ENCODE results near the gene DYRK1A.

The DYRK1A gene

DNA sequence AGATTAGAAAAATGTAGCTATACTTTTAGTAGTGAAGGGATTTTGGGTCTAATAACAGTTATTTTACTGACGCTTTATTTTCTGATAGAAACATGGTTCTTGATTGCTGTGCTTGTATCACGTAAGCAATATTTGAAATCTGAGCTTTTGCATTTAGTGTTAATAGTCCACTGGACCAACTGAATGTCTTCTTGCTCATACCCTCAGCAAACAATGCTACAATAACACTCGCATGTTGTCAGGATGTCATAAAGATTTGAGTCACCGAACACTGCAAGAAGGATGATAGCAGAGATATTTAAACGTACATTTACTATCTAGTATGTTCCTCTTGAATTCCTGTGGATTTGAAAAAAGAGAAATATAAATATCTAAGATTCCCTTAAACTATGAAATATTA is 7.5 kb downstream of the DYRK1A start:
- Histone ChIP-seq H3K79me2 (ENCODE audit: insufficient read depth, low read length) (peaks cover 100% of the 10 kb centered on the region), H3K9me2 (replicated peaks; ENCODE audit: insufficient read depth, low read length) (no peaks in the 10 kb centered on the region), H3K36me3 (ENCODE audit: low read length) (no peaks in the 10 kb centered on the region), H4K20me1 (ENCODE audit: low read depth, low read length) (peaks cover 71% of the 10 kb centered on the region), H3K4me3 (ENCODE audit: insufficient read depth, low read length, poor library complexity, severe bottlenecking) (no peak overlapping the region), H3K4me2 (ENCODE audit: low read depth, low read length, poor library complexity, severe bottlenecking) (peak overlapping the region; percentile 29), H3K9me3 (ENCODE audit: insufficient read depth, low read length) (no peaks in the 10 kb centered on the region), H3K27me3 (ENCODE audit: low read length) (no peaks in the 10 kb centered on the region), H3K27ac (ENCODE audit: low read depth, low read length) (no peak overlapping the region), H2AFZ (ENCODE audit: low read depth, low read length, severe bottlenecking) (no peak overlapping the region), H3F3A (ENCODE audit: insufficient read depth) (peaks cover 11% of the 10 kb centered on the region), H3K9ac (ENCODE audit: low read length) (no peak overlapping the region)
- TF ChIP-seq, protein P1, sequence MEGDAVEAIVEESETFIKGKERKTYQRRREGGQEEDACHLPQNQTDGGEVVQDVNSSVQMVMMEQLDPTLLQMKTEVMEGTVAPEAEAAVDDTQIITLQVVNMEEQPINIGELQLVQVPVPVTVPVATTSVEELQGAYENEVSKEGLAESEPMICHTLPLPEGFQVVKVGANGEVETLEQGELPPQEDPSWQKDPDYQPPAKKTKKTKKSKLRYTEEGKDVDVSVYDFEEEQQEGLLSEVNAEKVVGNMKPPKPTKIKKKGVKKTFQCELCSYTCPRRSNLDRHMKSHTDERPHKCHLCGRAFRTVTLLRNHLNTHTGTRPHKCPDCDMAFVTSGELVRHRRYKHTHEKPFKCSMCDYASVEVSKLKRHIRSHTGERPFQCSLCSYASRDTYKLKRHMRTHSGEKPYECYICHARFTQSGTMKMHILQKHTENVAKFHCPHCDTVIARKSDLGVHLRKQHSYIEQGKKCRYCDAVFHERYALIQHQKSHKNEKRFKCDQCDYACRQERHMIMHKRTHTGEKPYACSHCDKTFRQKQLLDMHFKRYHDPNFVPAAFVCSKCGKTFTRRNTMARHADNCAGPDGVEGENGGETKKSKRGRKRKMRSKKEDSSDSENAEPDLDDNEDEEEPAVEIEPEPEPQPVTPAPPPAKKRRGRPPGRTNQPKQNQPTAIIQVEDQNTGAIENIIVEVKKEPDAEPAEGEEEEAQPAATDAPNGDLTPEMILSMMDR (IDR thresholded peaks at IDR 0.05; ENCODE audit: insufficient read depth, low read length, poor library complexity, severe bottlenecking), result no peak
- no peak for TF ChIP-seq EZH2phosphoT487 (conservative IDR thresholded peaks at IDR 0.05; ENCODE audit: low read length)

DNA sequence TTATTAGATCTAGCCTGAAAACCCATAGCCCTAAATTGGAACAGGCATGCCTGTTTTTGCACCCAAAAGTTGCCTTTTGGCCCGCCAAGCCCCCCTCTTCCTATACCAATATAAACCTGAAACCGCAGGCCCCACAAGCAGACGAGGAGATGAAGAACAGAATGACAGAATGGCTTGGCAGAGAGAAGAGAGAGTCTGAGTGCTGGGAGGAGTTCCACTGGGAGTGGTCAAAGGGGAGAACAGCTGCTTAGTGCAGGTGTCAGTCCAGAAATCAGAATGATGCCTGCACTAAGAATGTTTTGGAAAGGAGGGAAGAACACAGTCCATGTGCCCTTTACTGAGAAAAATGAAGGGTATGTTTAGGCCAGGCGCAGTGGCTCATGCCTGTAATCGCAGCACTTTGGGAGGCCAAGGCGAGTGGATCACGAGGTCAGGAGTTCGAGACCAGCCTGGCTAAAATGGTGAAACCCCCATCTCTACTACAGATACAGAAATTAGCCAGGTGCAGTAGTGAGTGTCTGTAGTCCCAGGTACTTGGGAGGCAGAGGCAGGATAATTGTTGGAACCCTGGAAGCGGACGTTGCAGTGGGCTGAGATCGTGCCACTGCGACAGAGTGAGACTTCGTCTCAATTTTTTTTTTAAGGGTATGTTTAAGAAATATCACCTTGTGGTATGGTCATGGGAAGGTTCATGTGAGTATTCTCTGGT is 9.4 kb downstream of the DYRK1A start:
- Histone ChIP-seq H3K27me3 (ENCODE audit: low read length) (no peaks in the 10 kb centered on the region), H3K4me2 (ENCODE audit: low read depth, low read length, poor library complexity, severe bottlenecking) (no peak overlapping the region), H3K27ac (ENCODE audit: low read depth, low read length) (no peak overlapping the region), H3K79me2 (ENCODE audit: insufficient read depth, low read length) (peaks cover 100% of the 10 kb centered on the region), H4K20me1 (ENCODE audit: low read depth, low read length) (peaks cover 70% of the 10 kb centered on the region), H3K9me2 (replicated peaks; ENCODE audit: insufficient read depth, low read length) (no peaks in the 10 kb centered on the region), H3K36me3 (ENCODE audit: low read length) (no peaks in the 10 kb centered on the region), H2AFZ (ENCODE audit: low read depth, low read length, severe bottlenecking) (no peak overlapping the region), H3K9me3 (ENCODE audit: insufficient read depth, low read length) (no peaks in the 10 kb centered on the region), H3K9ac (ENCODE audit: low read length) (no peak overlapping the region), H3K4me3 (ENCODE audit: insufficient read depth, low read length, poor library complexity, severe bottlenecking) (no peak overlapping the region), H3F3A (ENCODE audit: insufficient read depth) (peaks cover 12% of the 10 kb centered on the region)
- no peak for TF ChIP-seq EZH2phosphoT487 (conservative IDR thresholded peaks at IDR 0.05; ENCODE audit: low read length)
- TF ChIP-seq, protein P1 (IDR thresholded peaks at IDR 0.05; ENCODE audit: insufficient read depth, low read length, poor library complexity, severe bottlenecking), result no peak

DNA sequence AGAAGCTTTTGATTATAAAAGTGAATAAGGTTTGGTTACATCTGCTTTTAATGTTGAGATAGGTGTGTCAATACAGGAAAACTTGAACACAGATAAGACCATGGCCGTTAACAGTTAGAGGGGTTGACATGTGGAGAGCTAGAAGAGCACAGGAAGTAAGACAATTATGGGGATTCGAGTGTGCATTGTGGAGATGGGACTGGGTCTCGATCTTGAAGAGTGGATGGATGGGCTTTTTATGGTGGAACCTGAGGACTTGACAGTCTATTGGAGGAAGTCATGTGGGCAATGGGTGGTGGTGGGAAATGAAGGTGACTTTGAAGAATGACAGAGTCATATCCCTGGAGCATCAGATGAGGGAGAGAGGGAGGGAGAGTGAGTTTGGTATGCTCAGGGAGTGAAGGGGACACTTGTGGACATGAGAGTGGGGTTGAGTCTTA is 12.1 kb downstream of the DYRK1A start:
- Histone ChIP-seq H3K9ac (ENCODE audit: low read length) (no peak overlapping the region), H3K36me3 (ENCODE audit: low read length) (no peaks in the 10 kb centered on the region), H4K20me1 (ENCODE audit: low read depth, low read length) (peaks cover 61% of the 10 kb centered on the region), H2AFZ (ENCODE audit: low read depth, low read length, severe bottlenecking) (no peak overlapping the region), H3K4me2 (ENCODE audit: low read depth, low read length, poor library complexity, severe bottlenecking) (peak overlapping the region; percentile 23), H3F3A (ENCODE audit: insufficient read depth) (peaks cover 5% of the 10 kb centered on the region; the same call in 1 of the 2 replicates), H3K79me2 (ENCODE audit: insufficient read depth, low read length) (peaks cover 100% of the 10 kb centered on the region), H3K9me3 (ENCODE audit: insufficient read depth, low read length) (no peaks in the 10 kb centered on the region), H3K9me2 (replicated peaks; ENCODE audit: insufficient read depth, low read length) (no peaks in the 10 kb centered on the region), H3K27ac (ENCODE audit: low read depth, low read length) (no peak overlapping the region), H3K27me3 (ENCODE audit: low read length) (no peaks in the 10 kb centered on the region), H3K4me3 (ENCODE audit: insufficient read depth, low read length, poor library complexity, severe bottlenecking) (no peak overlapping the region)
- no peak for TF ChIP-seq EZH2phosphoT487 (conservative IDR thresholded peaks at IDR 0.05; ENCODE audit: low read length)
- TF ChIP-seq, protein P1 (IDR thresholded peaks at IDR 0.05; ENCODE audit: insufficient read depth, low read length, poor library complexity, severe bottlenecking), result no peak
